ENCODE results near the gene TSEN54.
A peak's percentile ranks its signal among the peaks of the same experiment; 100 is the strongest.

TSEN54 gene

GRCh38 chr17:75566834-75567233, 50.5 kb downstream of the TSEN54 start:
- no peak for DNase-seq

GRCh38 chr17:75568412-75569255, 52.3 kb downstream of the TSEN54 start:
- DNase-seq: no peak

GRCh38 chr17:75570034-75570676, 53.8 kb downstream of the TSEN54 start:
- DNase-seq: no peak

DNA sequence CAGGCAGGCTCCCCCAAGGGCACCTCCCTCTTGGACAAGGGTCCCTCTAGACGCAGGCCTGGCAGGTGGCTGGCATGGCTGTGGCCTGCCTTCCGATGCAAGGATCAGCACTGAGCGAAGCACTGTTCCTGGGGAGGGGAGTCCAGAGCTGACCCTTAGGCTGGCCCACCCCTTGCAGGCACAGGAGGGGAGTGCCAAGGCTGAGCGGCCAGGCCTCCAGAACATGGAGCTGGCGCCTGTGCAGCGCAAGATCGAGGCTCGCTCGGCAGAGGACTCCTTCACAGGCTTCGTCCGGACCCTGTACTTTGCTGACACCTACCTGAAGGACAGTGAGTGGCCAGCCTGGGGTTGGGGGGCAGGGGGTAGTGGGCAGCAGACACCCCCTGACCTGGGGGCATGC, 54.4 kb downstream of the TSEN54 start:
- DNase-seq: no peak

DNA sequence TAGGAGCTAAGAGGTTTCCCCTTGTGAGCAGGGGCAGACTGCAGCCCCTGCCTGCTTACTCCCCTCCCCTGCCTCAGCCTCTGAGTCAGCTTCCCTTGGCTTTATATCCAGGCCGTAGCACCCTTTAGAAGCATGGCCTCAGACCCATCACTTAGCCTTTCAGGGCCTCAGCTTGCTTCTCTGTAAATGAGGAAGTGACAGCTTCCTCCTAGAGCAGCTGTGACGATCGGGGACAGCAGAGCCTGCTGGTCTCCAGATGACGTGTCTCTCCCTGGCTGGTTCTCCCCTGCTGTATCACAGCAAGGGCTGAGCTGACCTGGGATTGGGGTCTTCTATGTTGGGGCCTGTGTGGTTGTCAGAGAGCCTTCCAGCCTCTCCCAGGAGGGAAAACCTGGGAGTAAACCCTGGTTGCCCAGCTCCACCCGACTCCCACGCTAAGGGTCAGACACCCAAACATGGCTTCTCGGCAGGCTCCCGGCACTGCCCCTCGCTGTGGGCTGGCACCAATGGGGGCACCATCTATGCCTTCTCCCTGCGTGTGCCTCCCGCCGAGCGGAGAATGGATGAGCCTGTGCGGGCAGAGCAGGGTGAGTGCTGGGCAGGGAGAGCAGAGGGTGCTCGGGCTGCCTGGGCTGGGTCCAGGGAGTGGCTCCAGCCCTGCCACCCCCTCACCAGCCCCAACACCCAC, 55.0 kb downstream of the TSEN54 start:
- DNase-seq: peak in 1 of 5 donors; percentile 81

DNA sequence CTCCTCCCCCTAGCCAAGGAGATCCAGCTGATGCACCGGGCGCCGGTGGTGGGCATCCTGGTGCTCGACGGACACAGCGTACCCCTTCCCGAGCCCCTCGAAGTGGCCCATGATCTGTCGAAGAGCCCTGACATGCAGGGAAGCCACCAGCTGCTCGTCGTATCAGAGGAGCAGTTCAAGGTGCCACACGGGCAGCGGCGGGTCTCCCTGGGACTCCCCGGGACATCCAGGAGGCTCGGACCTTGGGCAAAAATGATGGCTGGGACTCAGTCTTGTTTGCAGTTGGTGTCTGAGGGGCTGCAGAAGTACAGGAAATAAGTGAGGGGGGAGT, 55.5 kb downstream of the TSEN54 start:
- DNase-seq: no peak

- no peak for DNase-seq
These were observed 56.6 kb downstream of the TSEN54 start for GRCh38 chr17:75572713-75573539.

DNA sequence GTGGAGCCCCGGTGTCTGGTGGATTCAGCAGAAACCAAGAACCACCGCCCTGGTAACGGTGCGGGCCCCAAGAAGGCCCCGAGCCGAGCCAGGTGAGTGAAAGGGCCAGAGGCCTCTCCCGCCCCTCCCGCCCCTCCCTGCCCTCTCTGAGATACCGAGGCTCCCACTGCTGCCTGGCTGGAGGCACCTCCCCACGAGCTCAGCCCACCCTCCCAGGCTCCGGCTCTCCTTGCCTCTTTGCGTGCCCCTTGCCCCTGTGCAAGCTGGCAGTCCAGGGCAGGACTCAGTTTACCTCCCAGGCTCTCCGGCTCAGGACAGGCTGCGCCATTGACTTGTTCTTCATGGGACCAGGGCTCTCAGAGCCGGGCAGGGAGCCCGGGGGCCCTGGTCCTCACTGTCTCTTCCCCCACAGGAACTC, 57.2 kb downstream of the TSEN54 start:
- DNase-seq: no peak

DNA sequence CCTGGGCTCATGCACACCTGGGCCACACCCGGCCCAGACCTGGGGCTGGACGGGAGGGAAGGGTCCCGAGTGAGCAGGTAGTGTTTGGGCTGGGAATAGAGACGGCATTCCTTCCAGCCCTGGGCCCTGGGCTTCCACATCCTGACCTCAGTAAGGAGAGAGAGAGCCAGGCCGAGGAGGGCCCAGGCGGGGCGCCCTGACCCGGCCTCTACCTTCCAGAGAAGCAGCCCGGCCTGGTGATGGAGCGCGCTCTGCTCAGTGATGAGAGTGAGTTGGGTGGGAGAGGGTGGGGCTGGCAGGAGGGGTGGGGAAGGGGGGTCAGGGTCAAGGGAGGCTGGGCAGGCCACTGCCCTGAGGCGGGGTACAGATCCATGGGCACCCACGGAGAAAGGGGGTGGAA, 57.7 kb downstream of the TSEN54 start:
- DNase-seq: no peak
